HepG2 (cell line): ENCODE data around the gene ANKRD12.

Source experiments
- JUN ChIP-seq: sonication (generic); formaldehyde crosslinking; IDR thresholded peaks from 2 replicates; pipeline ENCODE4 v1.4.0; 2020; ENCODE audit warnings: mild to moderate bottlenecking, missing genetic modification reagents
- KDM2A ChIP-seq: sonication (generic); formaldehyde crosslinking; IDR thresholded peaks from 2 replicates; pipeline ENCODE4 v1.4.0; 2020; ENCODE audit warnings: low read depth, missing genetic modification reagents, borderline replicate concordance
- SMARCE1 ChIP-seq: fragments of 450-650 bp; IDR thresholded peaks from 2 replicates; pipeline ENCODE4 v1.6.1; 2017; ENCODE audit warnings: borderline replicate concordance
- TCF12 ChIP-seq, 2 experiments: fragments of 450-650 bp in 1 of 2; sonication (generic) in 1 of 2; formaldehyde crosslinking in 1 of 2; IDR thresholded peaks; 2 replicates each; pipeline versions ENCODE4 v1.6.1 to v1.8.0; 2017 to 2022; ENCODE audit warnings: antibody characterized with exemption in 1 of 2, mild to moderate bottlenecking in 1 of 2, missing genetic modification reagents in 1 of 2, moderate library complexity in 1 of 2
- TF ChIP-seq, protein P1 (sequence below): sonication (generic); formaldehyde crosslinking; IDR thresholded peaks from 2 replicates; pipeline ENCODE4 v1.5.0; 2020; ENCODE audit warnings: mild to moderate bottlenecking, missing genetic modification reagents, moderate library complexity
- TF ChIP-seq, protein P2 (sequence below), 2 experiments: fragments of 450-650 bp in 1 of 2; sonication (generic) in 1 of 2; formaldehyde crosslinking in 1 of 2; IDR thresholded peaks; 2 replicates each; pipeline versions ENCODE4 v1.6.1 to v1.8.0; 2016 to 2022; ENCODE audit warnings: antibody characterized with exemption in 1 of 2, mild to moderate bottlenecking in 1 of 2, missing genetic modification reagents in 1 of 2
- TF ChIP-seq, protein P3 (sequence below): sonication (generic); formaldehyde crosslinking; IDR thresholded peaks from 2 replicates; pipeline ENCODE4 v1.8.1; 2023; ENCODE audit warnings: mild to moderate bottlenecking, inconsistent platforms, moderate library complexity, missing genetic modification reagents, borderline replicate concordance
- TF ChIP-seq, protein P4 (sequence below): sonication (generic); formaldehyde crosslinking; IDR thresholded peaks from 2 replicates; pipeline ENCODE4 v1.8.1; 2023; ENCODE audit warnings: missing genetic modification reagents, mild to moderate bottlenecking, borderline replicate concordance

DNA sequence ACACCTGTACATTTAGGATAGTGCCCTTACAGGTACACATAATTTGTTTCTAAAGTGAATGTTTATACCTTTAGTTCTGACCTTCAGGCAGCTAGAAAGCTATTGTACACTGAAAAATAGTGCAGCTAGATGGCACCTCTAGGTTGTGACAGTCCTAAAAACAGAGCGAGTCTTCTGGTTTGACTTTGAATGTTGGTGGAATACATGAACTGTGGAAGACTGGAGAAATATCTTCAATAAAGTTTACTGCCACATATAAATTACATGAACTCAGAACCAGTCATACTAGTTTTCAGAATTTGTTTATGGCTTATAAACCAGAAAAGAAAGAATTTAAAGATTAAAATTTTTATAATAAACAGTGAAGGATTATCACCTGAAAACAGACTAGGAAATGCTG is 139.3 kb downstream of the ANKRD12 start:
- TF ChIP-seq JUN (CRISPR knock-in tag) (no peak), KDM2A (no peak), SMARCE1 (no peak), TCF12 (IDR thresholded peaks at IDR 0.05) (no peak), TCF12 (CRISPR knock-in tag; IDR thresholded peaks at IDR 0.05) (no peak)
- TF ChIP-seq, protein P1, sequence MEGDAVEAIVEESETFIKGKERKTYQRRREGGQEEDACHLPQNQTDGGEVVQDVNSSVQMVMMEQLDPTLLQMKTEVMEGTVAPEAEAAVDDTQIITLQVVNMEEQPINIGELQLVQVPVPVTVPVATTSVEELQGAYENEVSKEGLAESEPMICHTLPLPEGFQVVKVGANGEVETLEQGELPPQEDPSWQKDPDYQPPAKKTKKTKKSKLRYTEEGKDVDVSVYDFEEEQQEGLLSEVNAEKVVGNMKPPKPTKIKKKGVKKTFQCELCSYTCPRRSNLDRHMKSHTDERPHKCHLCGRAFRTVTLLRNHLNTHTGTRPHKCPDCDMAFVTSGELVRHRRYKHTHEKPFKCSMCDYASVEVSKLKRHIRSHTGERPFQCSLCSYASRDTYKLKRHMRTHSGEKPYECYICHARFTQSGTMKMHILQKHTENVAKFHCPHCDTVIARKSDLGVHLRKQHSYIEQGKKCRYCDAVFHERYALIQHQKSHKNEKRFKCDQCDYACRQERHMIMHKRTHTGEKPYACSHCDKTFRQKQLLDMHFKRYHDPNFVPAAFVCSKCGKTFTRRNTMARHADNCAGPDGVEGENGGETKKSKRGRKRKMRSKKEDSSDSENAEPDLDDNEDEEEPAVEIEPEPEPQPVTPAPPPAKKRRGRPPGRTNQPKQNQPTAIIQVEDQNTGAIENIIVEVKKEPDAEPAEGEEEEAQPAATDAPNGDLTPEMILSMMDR (CRISPR knock-in tag) = no peak
- TF ChIP-seq, protein P2, sequence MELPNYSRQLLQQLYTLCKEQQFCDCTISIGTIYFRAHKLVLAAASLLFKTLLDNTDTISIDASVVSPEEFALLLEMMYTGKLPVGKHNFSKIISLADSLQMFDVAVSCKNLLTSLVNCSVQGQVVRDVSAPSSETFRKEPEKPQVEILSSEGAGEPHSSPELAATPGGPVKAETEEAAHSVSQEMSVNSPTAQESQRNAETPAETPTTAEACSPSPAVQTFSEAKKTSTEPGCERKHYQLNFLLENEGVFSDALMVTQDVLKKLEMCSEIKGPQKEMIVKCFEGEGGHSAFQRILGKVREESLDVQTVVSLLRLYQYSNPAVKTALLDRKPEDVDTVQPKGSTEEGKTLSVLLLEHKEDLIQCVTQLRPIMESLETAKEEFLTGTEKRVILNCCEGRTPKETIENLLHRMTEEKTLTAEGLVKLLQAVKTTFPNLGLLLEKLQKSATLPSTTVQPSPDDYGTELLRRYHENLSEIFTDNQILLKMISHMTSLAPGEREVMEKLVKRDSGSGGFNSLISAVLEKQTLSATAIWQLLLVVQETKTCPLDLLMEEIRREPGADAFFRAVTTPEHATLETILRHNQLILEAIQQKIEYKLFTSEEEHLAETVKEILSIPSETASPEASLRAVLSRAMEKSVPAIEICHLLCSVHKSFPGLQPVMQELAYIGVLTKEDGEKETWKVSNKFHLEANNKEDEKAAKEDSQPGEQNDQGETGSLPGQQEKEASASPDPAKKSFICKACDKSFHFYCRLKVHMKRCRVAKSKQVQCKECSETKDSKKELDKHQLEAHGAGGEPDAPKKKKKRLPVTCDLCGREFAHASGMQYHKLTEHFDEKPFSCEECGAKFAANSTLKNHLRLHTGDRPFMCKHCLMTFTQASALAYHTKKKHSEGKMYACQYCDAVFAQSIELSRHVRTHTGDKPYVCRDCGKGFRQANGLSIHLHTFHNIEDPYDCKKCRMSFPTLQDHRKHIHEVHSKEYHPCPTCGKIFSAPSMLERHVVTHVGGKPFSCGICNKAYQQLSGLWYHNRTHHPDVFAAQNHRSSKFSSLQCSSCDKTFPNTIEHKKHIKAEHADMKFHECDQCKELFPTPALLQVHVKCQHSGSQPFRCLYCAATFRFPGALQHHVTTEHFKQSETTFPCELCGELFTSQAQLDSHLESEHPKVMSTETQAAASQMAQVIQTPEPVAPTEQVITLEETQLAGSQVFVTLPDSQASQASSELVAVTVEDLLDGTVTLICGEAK (IDR thresholded peaks at IDR 0.05) = no peak
- TF ChIP-seq, protein P2 (CRISPR knock-in tag; IDR thresholded peaks at IDR 0.05) = no peak
- TF ChIP-seq, protein P3, sequence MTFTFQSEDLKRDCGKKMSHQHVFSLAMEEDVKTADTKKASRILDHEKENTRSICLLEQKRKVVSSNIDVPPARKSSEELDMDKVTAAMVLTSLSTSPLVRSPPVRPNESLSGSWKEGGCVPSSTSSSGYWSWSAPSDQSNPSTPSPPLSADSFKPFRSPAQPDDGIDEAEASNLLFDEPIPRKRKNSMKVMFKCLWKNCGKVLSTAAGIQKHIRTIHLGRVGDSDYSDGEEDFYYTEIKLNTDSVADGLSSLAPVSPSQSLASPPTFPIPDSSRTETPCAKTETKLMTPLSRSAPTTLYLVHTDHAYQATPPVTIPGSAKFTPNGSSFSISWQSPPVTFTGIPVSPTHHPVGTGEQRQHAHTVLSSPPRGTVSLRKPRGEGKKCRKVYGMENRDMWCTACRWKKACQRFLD = no peak
- TF ChIP-seq, protein P4, sequence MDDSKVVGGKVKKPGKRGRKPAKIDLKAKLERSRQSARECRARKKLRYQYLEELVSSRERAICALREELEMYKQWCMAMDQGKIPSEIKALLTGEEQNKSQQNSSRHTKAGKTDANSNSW (CRISPR knock-in tag) = no peak
